ENCODE data around the gene KRT1. TPM values are rescaled to one million over a fixed set of nuclear protein-coding genes. Genes with fewer than 3 reads are reported as not detected.

KRT1 gene
- total RNA-seq, 2 experiments from 2014 or later = not detected

DNA sequence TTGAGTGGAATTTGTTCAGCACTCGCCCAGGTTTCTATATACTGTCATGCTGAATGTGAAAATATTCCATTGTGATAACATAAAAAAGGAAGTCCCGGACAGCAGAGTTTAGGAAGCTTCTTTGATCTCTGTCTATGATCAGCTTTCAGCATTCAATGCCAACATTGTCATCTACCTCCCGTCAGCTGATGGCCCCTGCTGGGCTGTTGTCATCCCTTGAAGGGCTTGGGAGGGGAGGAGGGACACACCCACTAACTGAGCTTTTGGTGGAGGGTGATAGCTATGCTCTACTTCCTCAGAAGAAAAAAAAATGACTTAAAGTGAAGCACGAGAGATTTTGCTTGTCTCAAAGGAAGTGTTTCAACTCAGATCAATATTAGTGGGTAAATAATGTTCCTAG is 27.8 kb upstream of the KRT1 start:
- H2AFZ ChIP-seq (ENCODE audit: low read length) = no peak overlapping the region
- no peaks in the 10 kb centered on the region for H3K79me2 ChIP-seq (ENCODE audit: insufficient read depth, low read depth, low read length)
- CTCF ChIA-PET (ENCODE audit: unreplicated experiment) = no interaction called here
- no peaks in the 10 kb centered on the region for H3K36me3 ChIP-seq (ENCODE audit: insufficient read depth, low read length)
- no peaks in the 10 kb centered on the region for H3K9me2 ChIP-seq (ENCODE audit: insufficient read depth, low read length)
- no peak overlapping the region for H3K4me2 ChIP-seq (ENCODE audit: low read length)
- intact Hi-C loops (cut with micrococcal nuclease; ENCODE audit: unreplicated experiment) = no loop called here
- no peak overlapping the region for H3K4me3 ChIP-seq (ENCODE audit: low read depth, low read length, poor library complexity, severe bottlenecking)
- TF ChIP-seq EZH2phosphoT487 (IDR thresholded peaks at IDR 0.05; ENCODE audit: borderline replicate concordance, low read depth, low read length) = no peak
- TF ChIP-seq, protein P1, sequence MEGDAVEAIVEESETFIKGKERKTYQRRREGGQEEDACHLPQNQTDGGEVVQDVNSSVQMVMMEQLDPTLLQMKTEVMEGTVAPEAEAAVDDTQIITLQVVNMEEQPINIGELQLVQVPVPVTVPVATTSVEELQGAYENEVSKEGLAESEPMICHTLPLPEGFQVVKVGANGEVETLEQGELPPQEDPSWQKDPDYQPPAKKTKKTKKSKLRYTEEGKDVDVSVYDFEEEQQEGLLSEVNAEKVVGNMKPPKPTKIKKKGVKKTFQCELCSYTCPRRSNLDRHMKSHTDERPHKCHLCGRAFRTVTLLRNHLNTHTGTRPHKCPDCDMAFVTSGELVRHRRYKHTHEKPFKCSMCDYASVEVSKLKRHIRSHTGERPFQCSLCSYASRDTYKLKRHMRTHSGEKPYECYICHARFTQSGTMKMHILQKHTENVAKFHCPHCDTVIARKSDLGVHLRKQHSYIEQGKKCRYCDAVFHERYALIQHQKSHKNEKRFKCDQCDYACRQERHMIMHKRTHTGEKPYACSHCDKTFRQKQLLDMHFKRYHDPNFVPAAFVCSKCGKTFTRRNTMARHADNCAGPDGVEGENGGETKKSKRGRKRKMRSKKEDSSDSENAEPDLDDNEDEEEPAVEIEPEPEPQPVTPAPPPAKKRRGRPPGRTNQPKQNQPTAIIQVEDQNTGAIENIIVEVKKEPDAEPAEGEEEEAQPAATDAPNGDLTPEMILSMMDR (conservative IDR thresholded peaks at IDR 0.05; ENCODE audit: low read length) = no peak
- POLR2A ChIA-PET = interaction anchor here (0.6 kb wide), 1 partner anchor 9 kb away, joined by 3 read pairs; no protein-coding TSS in a partner anchor
- H4K20me1 ChIP-seq (ENCODE audit: insufficient read depth, low read length) = no peaks in the 10 kb centered on the region
- no peak for DNase-seq (ENCODE audit: low spot score)
- no peaks in the 10 kb centered on the region for H3K4me1 ChIP-seq (ENCODE audit: insufficient read depth, low read length, poor library complexity, severe bottlenecking)
- H3K9me3 ChIP-seq (ENCODE audit: low read length) = no peaks in the 10 kb centered on the region
- H3K27ac ChIP-seq (ENCODE audit: low read depth, low read length, poor library complexity, severe bottlenecking) = no peak overlapping the region
- BruUV-seq (replicated peaks) = no TSS peak

DNA sequence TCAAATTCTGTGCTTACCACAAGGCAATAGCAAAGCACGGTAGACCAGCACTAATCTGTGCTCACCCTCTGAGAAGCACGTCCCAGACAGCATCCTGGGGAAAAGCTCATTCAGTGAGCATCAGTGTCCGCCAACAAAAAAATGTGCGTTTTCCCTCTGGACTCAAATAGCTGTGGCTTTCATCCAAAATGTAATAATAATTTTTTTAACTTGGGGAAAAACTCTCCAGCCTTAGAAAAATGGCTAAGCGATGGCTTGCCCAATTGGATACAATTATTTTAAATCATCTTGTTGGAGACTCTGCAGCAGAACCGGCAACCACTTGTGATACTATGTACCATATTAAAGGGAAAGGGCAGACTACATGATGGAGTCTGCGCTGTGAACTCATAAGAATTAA is 24.3 kb upstream of the KRT1 start:
- no TSS peak for BruUV-seq (replicated peaks)
- Histone ChIP-seq H3K9me2 (ENCODE audit: insufficient read depth, low read length) (no peaks in the 10 kb centered on the region), H3K9me3 (ENCODE audit: low read length) (no peaks in the 10 kb centered on the region), H3K4me2 (ENCODE audit: low read length) (no peak overlapping the region), H3K27ac (ENCODE audit: low read depth, low read length, poor library complexity, severe bottlenecking) (no peak overlapping the region), H3K4me3 (ENCODE audit: low read depth, low read length, poor library complexity, severe bottlenecking) (no peak overlapping the region), H4K20me1 (ENCODE audit: insufficient read depth, low read length) (no peaks in the 10 kb centered on the region), H2AFZ (ENCODE audit: low read length) (no peak overlapping the region), H3K4me1 (ENCODE audit: insufficient read depth, low read length, poor library complexity, severe bottlenecking) (no peaks in the 10 kb centered on the region), H3K79me2 (ENCODE audit: insufficient read depth, low read depth, low read length) (no peaks in the 10 kb centered on the region), H3K36me3 (ENCODE audit: insufficient read depth, low read length) (no peaks in the 10 kb centered on the region)
- no peak for TF ChIP-seq EZH2phosphoT487 (IDR thresholded peaks at IDR 0.05; ENCODE audit: borderline replicate concordance, low read depth, low read length)
- TF ChIP-seq, protein P1 (conservative IDR thresholded peaks at IDR 0.05; ENCODE audit: low read length) = no peak
- POLR2A ChIA-PET = no interaction called here
- intact Hi-C loops (cut with micrococcal nuclease; ENCODE audit: unreplicated experiment) = no loop called here
- no peak for DNase-seq (ENCODE audit: low spot score)
- CTCF ChIA-PET (ENCODE audit: unreplicated experiment) = no interaction called here

DNA sequence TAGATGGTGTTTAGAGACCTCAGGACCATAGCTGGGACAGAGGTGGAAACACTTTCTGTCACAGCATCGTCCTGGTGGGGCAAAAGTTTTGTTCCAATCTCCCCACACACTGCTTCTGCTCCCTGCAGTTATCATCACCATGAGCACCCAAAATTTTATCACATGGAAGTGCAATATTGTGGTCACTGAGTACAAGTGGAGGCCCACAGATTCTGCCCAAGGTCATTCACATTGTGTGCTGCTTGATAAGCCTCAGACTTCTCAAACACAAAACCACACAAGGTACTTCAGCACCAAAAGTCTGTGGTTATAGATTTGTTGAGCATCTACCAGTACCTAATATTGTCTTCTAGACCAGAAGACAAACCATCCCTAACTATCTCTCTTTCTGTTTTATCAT is 23.7 kb upstream of the KRT1 start:
- intact Hi-C loops (cut with micrococcal nuclease; ENCODE audit: unreplicated experiment) = no loop called here
- CTCF ChIA-PET (ENCODE audit: unreplicated experiment) = no interaction called here
- TF ChIP-seq EZH2phosphoT487 (IDR thresholded peaks at IDR 0.05; ENCODE audit: borderline replicate concordance, low read depth, low read length) = no peak
- TF ChIP-seq, protein P1 (conservative IDR thresholded peaks at IDR 0.05; ENCODE audit: low read length) = no peak
- no peak overlapping the region for H3K4me3 ChIP-seq (ENCODE audit: low read depth, low read length, poor library complexity, severe bottlenecking)
- H3K36me3 ChIP-seq (ENCODE audit: insufficient read depth, low read length) = no peaks in the 10 kb centered on the region
- BruUV-seq (replicated peaks) = no TSS peak
- H3K79me2 ChIP-seq (ENCODE audit: insufficient read depth, low read depth, low read length) = no peaks in the 10 kb centered on the region
- no peak overlapping the region for H3K27ac ChIP-seq (ENCODE audit: low read depth, low read length, poor library complexity, severe bottlenecking)
- H3K9me2 ChIP-seq (ENCODE audit: insufficient read depth, low read length) = no peaks in the 10 kb centered on the region
- POLR2A ChIA-PET = no interaction called here
- no peak for DNase-seq (ENCODE audit: low spot score)
- no peak overlapping the region for H3K4me2 ChIP-seq (ENCODE audit: low read length)
- no peaks in the 10 kb centered on the region for H3K9me3 ChIP-seq (ENCODE audit: low read length)
- H3K4me1 ChIP-seq (ENCODE audit: insufficient read depth, low read length, poor library complexity, severe bottlenecking) = no peaks in the 10 kb centered on the region
- H2AFZ ChIP-seq (ENCODE audit: low read length) = no peak overlapping the region
- H4K20me1 ChIP-seq (ENCODE audit: insufficient read depth, low read length) = no peaks in the 10 kb centered on the region

Measured in OCI-LY7 (cell line).